Smooth muscle cell of the umbilical artery (primary cell): ENCODE results near the gene NRM. TPM values are rescaled to one million over a fixed set of nuclear protein-coding genes. Genes with fewer than 3 reads are reported as not detected.

ENCODE experiments used
- total RNA-seq: library from RNA; depleted of rRNA; stranded (reverse); fragments of >200 nt; gene quantifications from 2 replicates; pipeline ENCODE4 v1.2.3, GENCODE V29; 2014

The NRM gene, protein sequence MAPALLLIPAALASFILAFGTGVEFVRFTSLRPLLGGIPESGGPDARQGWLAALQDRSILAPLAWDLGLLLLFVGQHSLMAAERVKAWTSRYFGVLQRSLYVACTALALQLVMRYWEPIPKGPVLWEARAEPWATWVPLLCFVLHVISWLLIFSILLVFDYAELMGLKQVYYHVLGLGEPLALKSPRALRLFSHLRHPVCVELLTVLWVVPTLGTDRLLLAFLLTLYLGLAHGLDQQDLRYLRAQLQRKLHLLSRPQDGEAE
- total RNA-seq, result 0.59 and 2.2 TPM in 2 replicates

DNA sequence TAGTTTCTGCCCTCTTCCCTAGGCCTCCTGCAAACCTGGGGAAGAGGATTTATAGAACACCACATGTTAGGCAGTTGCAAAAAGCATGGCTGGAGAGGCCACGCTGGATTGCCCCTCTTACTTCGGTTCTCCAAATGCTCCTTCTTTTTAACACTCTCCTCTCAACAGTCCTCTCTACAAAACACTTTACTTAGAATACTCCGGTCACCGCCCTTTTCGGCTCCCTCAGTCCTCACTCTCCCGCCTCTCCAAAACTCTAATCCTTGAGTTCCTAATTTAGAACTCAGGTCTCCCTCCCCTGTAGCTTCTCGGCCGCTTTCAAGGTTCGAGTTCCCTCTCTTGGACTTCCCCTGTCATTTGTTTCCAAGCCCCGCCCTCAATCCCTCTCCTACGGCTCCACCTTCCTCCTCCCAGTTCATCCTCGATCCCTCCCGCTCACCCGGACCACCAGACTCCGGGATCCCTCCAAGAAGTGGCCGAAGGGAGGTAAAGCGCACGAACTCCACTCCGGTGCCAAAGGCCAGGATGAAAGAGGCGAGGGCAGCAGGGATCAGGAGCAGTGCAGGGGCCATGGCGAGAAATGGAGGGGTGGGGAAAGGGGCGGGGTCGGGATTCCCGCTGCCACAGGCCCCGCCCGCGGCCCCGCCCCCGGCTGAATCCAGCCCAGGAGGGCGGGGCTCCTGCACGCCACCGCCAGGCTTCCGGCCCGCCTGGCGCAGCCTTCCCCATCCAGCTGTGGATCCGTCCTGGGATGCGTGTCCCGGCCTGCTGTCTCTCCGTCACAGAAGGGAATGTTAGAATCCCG, at the start of gene NRM:
TSS of gene NRM (minus strand) at position 582 of the 805 bp plus-strand sequence. CDS start at position 572, 10 bp downstream.

DNA sequence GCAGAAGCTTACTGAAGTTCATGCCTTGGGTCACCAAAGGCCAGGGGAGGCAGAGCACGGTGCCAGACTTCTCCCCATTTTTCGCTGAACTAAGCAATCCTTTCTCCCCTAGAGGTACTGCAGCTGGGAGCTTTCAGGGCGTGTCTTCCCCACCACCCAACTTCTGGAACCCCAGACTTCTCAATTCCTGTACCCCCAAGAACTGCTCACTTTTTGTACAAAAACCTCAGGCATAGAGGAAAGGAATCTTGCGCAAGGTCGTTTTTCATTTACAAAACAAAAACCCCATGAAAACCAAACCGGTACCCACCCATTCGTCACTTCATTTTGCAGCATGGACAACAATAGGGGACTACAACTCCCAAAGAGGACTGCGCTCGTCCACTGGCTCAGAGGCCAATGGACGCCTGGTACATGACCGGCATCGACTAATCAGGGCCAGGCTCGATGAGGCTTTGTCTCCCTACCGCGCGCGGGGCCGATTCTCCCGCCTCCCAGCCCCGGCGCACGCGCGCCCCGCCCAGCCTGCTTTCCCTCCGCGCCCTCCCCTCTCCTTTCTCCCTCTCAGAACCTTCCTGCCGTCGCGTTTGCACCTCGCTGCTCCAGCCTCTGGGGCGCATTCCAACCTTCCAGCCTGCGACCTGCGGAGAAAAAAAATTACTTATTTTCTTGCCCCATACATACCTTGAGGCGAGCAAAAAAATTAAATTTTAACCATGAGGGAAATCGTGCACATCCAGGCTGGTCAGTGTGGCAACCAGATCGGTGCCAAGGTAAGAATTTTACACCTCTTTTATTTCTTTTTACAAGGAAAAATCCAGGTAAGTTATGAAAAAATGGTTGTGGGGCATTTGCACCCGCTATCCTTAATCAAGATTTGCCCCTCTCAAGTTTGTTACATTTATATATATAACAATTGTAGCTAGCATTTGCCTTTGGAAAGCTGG, 29.3 kb upstream of the NRM start, which contains the start of gene TUBB:
TSS of gene TUBB (plus strand) at position 562 of the 947 bp plus-strand sequence. CDS start at position 717, 155 bp downstream.

DNA sequence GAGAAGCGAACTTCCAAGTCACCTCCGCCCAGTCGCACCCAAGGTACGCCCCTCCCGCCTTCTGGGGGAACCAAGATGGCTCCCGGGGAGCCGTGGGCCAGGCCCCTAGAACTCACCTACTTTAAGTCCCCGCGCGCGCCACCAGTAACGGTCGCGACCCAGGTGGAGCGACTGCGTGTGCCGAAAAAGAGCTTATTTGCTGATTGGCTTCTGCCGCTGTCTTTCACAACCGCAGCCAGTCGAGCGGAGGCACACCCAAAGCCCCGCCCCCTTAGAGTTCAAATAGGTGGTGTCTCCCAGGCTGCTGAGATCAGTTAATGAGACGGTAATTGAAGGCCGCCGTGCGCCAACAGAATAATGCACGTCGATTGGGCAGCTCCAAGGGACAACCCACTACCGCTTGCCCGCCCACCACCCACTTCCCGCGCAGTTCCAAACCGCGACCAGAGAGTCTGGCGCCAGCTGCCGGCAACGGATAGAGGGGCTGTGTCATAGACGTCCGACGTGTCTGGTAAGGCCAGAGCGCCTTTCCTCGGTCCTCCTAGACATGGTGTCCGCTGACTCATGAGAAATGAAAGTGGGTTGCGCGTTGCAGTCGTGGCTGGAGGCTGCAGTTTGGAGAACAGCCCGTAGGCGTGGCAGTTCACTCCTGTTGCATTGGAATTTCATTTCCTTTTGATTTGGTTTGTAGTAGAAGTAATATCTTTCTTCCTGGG, 26.5 kb upstream of the NRM start, which contains the start of gene MDC1:
TSS of gene MDC1 (minus strand) at position 153 of the 716 bp plus-strand sequence. CDS start 2,106 bp downstream, outside the sequence.

DNA sequence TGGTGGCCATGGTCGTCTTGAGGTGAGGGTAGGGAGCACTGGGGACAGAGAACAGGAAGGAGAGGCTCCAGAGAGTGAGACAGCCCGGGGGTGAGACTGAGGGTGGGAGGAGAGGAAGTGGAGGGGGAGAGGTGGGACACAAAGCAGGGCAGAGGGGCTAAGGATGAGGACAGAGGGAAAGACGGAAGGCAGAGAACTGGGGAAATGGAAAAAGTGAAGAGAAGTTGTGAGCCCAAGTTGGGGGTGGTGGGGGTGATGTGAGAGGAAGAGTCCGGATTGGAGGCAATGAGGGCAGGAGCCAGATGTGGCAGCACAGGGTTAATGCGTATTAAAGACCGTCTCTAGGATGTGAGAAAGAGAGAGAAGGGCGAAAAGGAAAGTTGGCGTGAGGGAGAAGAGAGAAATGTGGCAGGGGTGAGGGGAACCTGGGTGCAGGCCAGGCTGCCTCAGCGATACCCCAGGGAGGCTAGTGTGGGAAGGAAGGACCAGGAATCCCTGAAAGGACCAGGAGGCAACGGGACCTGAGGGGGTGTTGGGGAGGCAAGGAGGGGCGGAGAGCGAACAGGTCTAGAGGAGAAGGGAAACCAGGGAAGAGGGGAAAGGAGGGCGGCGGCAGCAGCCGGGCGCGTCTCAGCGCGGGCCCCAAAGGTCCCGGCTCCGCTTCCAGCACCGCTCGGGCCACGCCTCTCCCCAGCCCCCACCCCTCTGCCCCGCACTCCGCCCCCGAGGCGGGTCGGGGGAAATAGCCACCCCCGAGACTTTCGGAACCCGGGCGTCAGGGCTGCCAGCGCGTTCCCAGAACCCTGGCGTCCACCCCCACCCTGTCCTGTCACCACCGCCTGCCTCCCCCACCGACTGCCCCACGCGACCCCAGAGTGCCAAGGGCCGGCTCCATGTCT, 4.5 kb downstream of the NRM start, which contains the start of gene PPP1R18:
TSS of gene PPP1R18 (minus strand) at position 637 of the 899 bp plus-strand sequence. CDS start at position 10, 627 bp downstream.

DNA sequence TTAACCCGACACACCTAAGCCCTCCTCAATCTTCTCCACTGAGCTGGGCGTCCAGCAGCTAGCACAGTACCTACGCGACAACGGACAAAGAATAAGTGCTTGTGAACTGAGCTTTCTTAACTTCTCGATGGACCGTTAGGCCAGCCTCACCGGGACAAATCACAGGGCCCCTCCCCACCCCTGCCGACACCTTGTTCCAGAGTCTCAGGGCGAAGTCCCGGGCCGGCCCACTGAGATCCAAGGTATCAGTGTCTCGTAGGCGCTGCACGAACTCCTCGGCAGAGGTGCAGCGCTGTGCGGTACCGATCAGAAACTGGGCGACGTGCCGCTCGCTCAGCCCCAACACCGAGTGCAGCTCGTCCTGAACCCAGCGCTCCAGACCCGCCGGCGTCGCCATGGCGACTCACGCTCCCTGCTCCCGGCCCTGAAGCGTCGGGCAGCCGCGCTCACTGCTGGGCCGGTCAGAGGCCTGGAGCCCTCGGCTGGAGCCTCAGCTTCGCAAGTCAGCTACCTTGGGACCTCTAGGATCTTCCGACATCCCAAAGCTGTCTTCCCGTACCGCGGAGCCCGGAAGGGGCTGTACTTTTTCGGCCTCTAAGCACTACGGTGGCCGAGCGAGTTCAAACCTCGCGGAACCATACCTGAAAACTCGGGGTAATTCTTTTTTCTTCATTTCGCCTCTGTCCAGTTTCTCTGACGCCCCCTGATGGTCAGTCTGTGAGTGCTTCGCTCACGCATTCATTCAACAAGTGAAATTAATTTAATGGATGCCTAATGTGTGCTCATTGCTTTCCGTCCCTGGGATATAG, 18.1 kb downstream of the NRM start, which contains the start of gene DHX16:
TSS of gene DHX16 (minus strand) at position 562 of the 809 bp plus-strand sequence. CDS start at position 397, 165 bp downstream.

DNA sequence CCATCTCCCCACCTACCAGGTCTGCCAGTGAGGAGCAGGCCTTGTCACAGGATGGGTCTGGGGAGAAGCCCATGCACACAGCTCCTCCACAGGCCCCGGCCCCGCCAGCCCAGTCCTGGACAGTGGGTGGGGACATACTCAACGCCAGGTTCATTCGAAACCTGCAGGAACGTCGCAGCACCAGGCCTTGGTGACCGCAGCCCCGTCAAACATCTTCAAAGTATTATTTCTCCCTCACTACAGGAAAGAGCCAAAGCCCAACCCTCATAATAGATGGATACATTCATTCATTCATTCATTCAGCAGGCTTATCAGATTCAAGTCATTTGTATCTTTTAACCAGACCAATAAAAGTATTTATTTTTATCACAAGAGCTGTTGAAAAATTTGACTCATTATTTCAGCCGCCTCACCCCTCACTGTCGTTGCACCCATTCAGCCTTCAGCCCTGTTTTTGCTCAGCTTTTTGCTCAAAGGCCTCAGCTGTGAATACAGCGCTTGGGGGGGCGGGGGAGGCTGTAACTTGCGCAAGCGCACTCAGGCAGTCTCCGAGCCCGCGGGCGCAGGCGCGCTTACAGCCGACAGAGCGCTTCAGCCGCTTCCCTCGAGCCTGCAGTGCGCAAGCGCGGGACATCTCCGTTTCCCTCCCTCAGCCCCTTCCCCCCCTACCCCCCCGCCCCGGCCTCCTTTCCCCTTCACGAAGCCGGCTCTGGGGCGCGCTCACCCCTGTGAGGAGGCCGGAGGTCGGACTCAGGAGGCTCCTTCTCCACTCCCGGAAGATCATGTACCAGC, 44.1 kb downstream of the NRM start, which contains the start of gene C6orf136:
TSS of gene C6orf136 (plus strand) at position 684 of the 792 bp plus-strand sequence. CDS start at position 783, 99 bp downstream.

Other genes starting within 250 kb of the NRM start
- 216 and 227 TPM in 2 replicates for gene HLA-E, start 201.5 kb downstream of the NRM start, total RNA-seq
- 40.1 and 48.8 TPM in 2 replicates for gene GNL1, start 134.5 kb downstream of the NRM start, total RNA-seq
- gene PRR3, start 133.7 kb downstream of the NRM start, total RNA-seq, result 4.5 and 6.2 TPM in 2 replicates
- 35.9 and 54.6 TPM in 2 replicates for gene ABCF1, start 119.5 kb downstream of the NRM start, total RNA-seq
- gene PPP1R10, start 73.7 kb downstream of the NRM start, total RNA-seq, result 17.5 and 24.6 TPM in 2 replicates
- 26.4 and 28.8 TPM in 2 replicates for gene MRPS18B, start 73.1 kb downstream of the NRM start, total RNA-seq
- 4.8 and 5.6 TPM in 2 replicates for gene ATAT1, start 64.1 kb downstream of the NRM start, total RNA-seq
- 3.0 and 3.2 TPM in 2 replicates for gene C6orf136, start 43.9 kb downstream of the NRM start, total RNA-seq
- gene DHX16, start 18.0 kb downstream of the NRM start, total RNA-seq, result 33.6 and 37.8 TPM in 2 replicates
- 32.1 and 71.9 TPM in 2 replicates for gene PPP1R18, start 4.3 kb downstream of the NRM start, total RNA-seq
- gene MDC1, start 26.3 kb upstream of the NRM start, total RNA-seq, result 4.5 and 13.2 TPM in 2 replicates
- 252 and 681 TPM in 2 replicates for gene TUBB, start 29.4 kb upstream of the NRM start, total RNA-seq
- 72.2 and 90.1 TPM in 2 replicates for gene FLOT1, start 51.7 kb upstream of the NRM start, total RNA-seq
- 95.7 and 164 TPM in 2 replicates for gene IER3, start 53.6 kb upstream of the NRM start, total RNA-seq
- gene DDR1, start 193.5 kb upstream of the NRM start, total RNA-seq, result 30.9 and 56.6 TPM in 2 replicates
- gene GTF2H4, start 217.2 kb upstream of the NRM start, total RNA-seq, result 12.5 and 16.1 TPM in 2 replicates
- 11.6 and 26.8 TPM in 2 replicates for gene VARS2, start 223.3 kb upstream of the NRM start, total RNA-seq
- not detected in 2 replicates for gene SFTA2, start 241.2 kb upstream of the NRM start, total RNA-seq
- gene MUCL3, start 250.0 kb upstream of the NRM start, total RNA-seq, result not detected in 2 replicates